A673 (cell line): ENCODE measurements around the gene CKAP2L. TPM values are rescaled to one million over a fixed set of nuclear protein-coding genes. Genes with fewer than 3 reads are reported as not detected.

Experiments used
- BruUV-seq: library from RNA; stranded (reverse); fragments of 400-500 nt; replicated peaks from 2 replicates; lab custom pipeline; 2021; lab: Mats Ljungman, UMichigan
- CTCF ChIA-PET: fragments of 300-600 bp; sonication (Branson Sonifier 250); formaldehyde crosslinking; loops from one replicate; lab custom pipeline; 2022; ENCODE audit warnings: antibody characterized with exemption; lab: Charles Lee
- POLR2A ChIA-PET: fragments of 300-600 bp; sonication (Branson Sonifier 250); formaldehyde crosslinking; loops from one replicate; lab custom pipeline; 2022; ENCODE audit warnings: antibody characterized with exemption; ENCODE audit not compliant: low non-redundant PET; lab: Charles Lee
- DNase-seq: peaks from one replicate; pipeline ENCODE4 v3.0.0-alpha.2; 2015; ENCODE audit warnings: low spot score
- H3K27ac ChIP-seq: fragments of 200-600 bp; sonication (generic); 2 replicates; pipeline ENCODE4 v1.5.1; 2016; ENCODE audit warnings: mixed run types, low read depth, mild to moderate bottlenecking, mixed read lengths, antibody characterized with exemption, low read length; ENCODE audit not compliant: poor library complexity, severe bottlenecking
- H3K27me3 ChIP-seq: fragments of 200-600 bp; sonication (generic); replicated peaks from 2 replicates; pipeline ENCODE4 v1.6.1; 2017; ENCODE audit warnings: mixed run types, low read depth, mild to moderate bottlenecking, mixed read lengths, antibody characterized with exemption, low read length; ENCODE audit not compliant: insufficient read depth, poor library complexity
- H3K36me3 ChIP-seq: fragments of 200-600 bp; sonication (generic); 2 replicates; pipeline ENCODE4 v1.6.1; 2016; ENCODE audit warnings: mixed run types, mild to moderate bottlenecking, mixed read lengths, antibody characterized with exemption, low read length; ENCODE audit not compliant: insufficient read depth, poor library complexity, severe bottlenecking
- H3K4me1 ChIP-seq: fragments of 200-600 bp; sonication (generic); 2 replicates; pipeline ENCODE4 v1.6.1; 2017; ENCODE audit warnings: mixed run types, mild to moderate bottlenecking, mixed read lengths, antibody characterized with exemption, low read length; ENCODE audit not compliant: insufficient read depth, poor library complexity, severe bottlenecking
- H3K4me3 ChIP-seq: fragments of 200-600 bp; sonication (generic); 2 replicates; pipeline ENCODE4 v1.5.1; 2016; ENCODE audit warnings: low read depth, mixed run types, mild to moderate bottlenecking, mixed read lengths, low read length; ENCODE audit not compliant: poor library complexity, severe bottlenecking
- H3K9me3 ChIP-seq: fragments of 200-600 bp; sonication (generic); 2 replicates; pipeline ENCODE4 v1.6.1; 2016; ENCODE audit warnings: mixed run types, low read depth, mild to moderate bottlenecking, mixed read lengths, antibody characterized with exemption, low read length; ENCODE audit not compliant: poor library complexity, severe bottlenecking
- CTCF ChIP-seq: fragments of 300-800, 200-600 bp; sonication (generic); conservative IDR thresholded peaks from 2 replicates; pipeline ENCODE4 v1.5.1; 2017; ENCODE audit warnings: low read depth, mild to moderate bottlenecking, antibody characterized with exemption, low read length, moderate library complexity, mixed read lengths
- EZH2 ChIP-seq: fragments of 200-600 bp; sonication (generic); IDR thresholded peaks from 2 replicates; pipeline ENCODE4 v1.6.1; 2017; ENCODE audit warnings: borderline replicate concordance, low read depth, mild to moderate bottlenecking, mixed read lengths, antibody characterized with exemption, low read length; ENCODE audit not compliant: poor library complexity, severe bottlenecking
- intact Hi-C: fragments of 100-400 bp; cut with micrococcal nuclease; formaldehyde crosslinking; loops from one replicate; pipeline ENCODE4 v1.10.0; 2022; ENCODE audit not compliant: unreplicated experiment
- total RNA-seq: library from RNA; stranded (reverse); gene quantifications from 2 replicates; pipeline ENCODE4 v1.2.3, GENCODE V29; 2021

The CKAP2L gene
- total RNA-seq, 1 experiment from 2014 or later: 49.6 TPM

GRCh38 chr2:112694182-112694581 lies 70.2 kb downstream of the CKAP2L start:
- no peaks in the 10 kb centered on the region for H3K27me3 ChIP-seq
- H3K9me3 ChIP-seq: no peaks in the 10 kb centered on the region
- BruUV-seq: no TSS peak
- intact Hi-C loops: no loop called here
- H3K36me3 ChIP-seq: no peaks in the 10 kb centered on the region
- H3K4me3 ChIP-seq: no peak overlapping the region
- CTCF ChIA-PET: no interaction called here
- H3K27ac ChIP-seq: no peak overlapping the region
- DNase-seq: no peak
- POLR2A ChIA-PET: no interaction called here
- no peaks in the 10 kb centered on the region for H3K4me1 ChIP-seq
- TF ChIP-seq EZH2: no peak
- TF ChIP-seq CTCF: no peak

- TF ChIP-seq EZH2 (no peak), CTCF (no peak)
- Histone ChIP-seq H3K9me3 (no peaks in the 10 kb centered on the region), H3K36me3 (no peaks in the 10 kb centered on the region), H3K27ac (no peak overlapping the region), H3K27me3 (no peaks in the 10 kb centered on the region), H3K4me1 (no peaks in the 10 kb centered on the region), H3K4me3 (no peak overlapping the region)
- no peak for DNase-seq
- CTCF ChIA-PET: no interaction called here
- POLR2A ChIA-PET: no interaction called here
- intact Hi-C loops: no loop called here
- no TSS peak for BruUV-seq
Observed at GRCh38 chr2:112693596-112693995, 70.8 kb downstream of the CKAP2L start.

- Histone ChIP-seq H3K27ac (no peak overlapping the region), H3K4me1 (no peaks in the 10 kb centered on the region), H3K9me3 (no peaks in the 10 kb centered on the region), H3K4me3 (no peak overlapping the region), H3K36me3 (no peaks in the 10 kb centered on the region), H3K27me3 (no peaks in the 10 kb centered on the region)
- TF ChIP-seq CTCF (no peak), EZH2 (no peak)
- ChIA-PET POLR2A (no interaction called here), CTCF (no interaction called here)
- BruUV-seq: no TSS peak
- DNase-seq: no peak
- intact Hi-C loops: no loop called here
Observed at GRCh38 chr2:112692918-112693317, 71.5 kb downstream of the CKAP2L start.
